Measurements from ENCODE around the gene CCDC142.

CCDC142 gene

DNA sequence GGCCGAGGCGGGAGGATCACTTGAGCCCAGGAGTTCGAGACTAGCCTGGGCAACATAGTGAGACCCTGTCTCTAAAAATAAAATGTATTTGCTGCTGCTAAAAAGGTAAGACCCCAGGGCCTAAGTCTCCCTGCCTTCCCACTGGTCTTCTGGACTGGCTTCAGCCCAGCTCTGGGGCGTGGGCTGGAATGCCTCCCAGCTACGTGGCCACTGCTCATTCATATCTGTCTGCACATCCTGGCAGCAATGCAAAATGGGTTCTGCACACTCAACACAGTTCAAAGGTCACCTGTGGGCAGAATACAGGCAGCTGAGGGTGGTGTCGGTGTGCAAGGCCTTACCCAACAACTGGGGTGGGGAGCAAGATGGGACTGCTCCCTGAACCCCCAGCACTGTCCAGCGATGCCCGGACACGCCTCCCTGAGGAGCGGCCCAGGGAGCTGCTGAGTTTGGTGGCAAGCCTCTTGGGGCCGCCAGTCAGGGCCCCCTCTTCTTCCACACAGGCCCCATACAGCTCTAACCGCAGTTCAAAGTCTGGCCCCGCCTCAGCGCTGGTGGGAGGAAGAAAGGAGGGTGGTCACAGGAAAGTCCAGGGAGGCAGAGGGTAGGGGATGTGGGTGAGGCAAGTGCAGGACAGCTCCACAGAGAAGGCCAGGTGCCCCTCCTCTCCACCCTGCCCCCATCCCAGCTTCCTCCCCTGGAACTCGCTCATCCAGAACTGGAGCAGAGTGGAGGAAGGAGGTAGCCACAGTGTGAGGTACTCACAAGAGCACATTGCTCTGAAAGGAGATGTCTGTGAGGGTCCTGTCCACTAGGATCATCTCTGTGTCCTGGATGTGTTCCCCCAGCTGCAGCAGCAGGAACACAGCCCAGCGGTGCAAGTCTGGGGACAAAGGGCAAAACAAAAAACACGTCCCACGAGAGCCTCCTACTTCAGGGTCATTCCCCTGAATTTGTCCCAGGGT is 53.0 kb downstream of the CCDC142 start:
- Histone ChIP-seq H3K36me3 (ENCODE audit: insufficient read depth, low read depth, low read length) (peaks cover 79% of the 10 kb centered on the region), H3K27ac (ENCODE audit: low read length) (no peak overlapping the region)

DNA sequence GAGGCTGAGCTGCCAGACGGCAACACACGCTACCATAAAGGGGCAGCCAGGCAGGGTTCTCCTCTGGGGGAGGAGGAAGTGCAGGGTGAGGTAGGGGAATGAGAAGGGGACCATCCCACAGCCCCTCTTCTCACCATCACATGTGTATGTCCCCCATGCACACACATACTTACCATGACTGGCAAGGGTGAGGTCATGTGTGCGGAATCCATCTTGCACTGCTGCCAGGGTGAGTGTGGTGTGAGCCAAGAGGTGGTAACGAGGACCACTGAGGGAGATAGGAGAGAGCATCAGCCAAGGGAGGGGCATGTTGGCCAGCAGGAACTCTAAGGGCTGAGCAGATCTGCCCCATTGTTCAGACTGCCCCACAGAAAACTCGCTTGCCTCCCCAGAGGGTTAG is 54.1 kb downstream of the CCDC142 start:
- Histone ChIP-seq H3K9me3 (ENCODE audit: insufficient read depth, low read depth, low read length) (no peaks in the 10 kb centered on the region), H3K27me3 (ENCODE audit: insufficient read depth, low read length) (peaks cover 2% of the 10 kb centered on the region; the same call in 1 of the 2 replicates), H3K4me1 (ENCODE audit: insufficient read depth, low read length) (no peaks in the 10 kb centered on the region), H3K36me3 (ENCODE audit: insufficient read depth, low read depth, low read length) (peaks cover 80% of the 10 kb centered on the region), H3K9ac (ENCODE audit: low read depth, low read length) (no peak overlapping the region), H3K27ac (ENCODE audit: low read length) (no peak overlapping the region), H3K4me3 (ENCODE audit: low read length) (no peak overlapping the region)

More for the DNA sequence above, 53.0 kb downstream of the CCDC142 start:
- no peaks in the 10 kb centered on the region for H3K4me1 ChIP-seq (ENCODE audit: insufficient read depth, low read length)
- H3K9ac ChIP-seq (ENCODE audit: low read depth, low read length): no peak overlapping the region
- no peaks in the 10 kb centered on the region for H3K9me3 ChIP-seq (ENCODE audit: insufficient read depth, low read depth, low read length)
- no peak overlapping the region for H3K4me3 ChIP-seq (ENCODE audit: low read length)
- no peaks in the 10 kb centered on the region for H3K27me3 ChIP-seq (ENCODE audit: insufficient read depth, low read length)

DNA sequence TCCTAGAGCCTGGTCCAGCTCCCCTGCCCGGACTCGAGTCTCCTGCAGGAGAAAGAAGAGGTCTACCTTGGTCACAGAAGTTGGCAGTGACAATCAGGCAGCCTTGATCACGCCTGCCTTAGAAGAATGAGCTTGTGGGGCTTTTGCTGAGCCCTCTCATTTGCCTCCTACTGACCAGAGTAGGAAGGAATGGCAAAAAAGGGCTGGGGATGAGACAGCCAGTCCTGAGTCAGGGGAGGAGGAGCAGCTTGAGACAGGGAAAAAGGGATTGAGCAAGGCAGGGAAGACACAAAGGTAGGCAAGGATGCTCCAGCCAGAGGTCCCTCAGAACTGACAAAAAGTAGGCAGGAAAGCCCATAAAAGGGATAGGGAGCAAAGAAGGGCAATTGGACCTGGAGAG is 55.2 kb downstream of the CCDC142 start:
- Histone ChIP-seq H3K4me1 (ENCODE audit: insufficient read depth, low read length) (no peaks in the 10 kb centered on the region), H3K9ac (ENCODE audit: low read depth, low read length) (no peak overlapping the region), H3K27me3 (ENCODE audit: insufficient read depth, low read length) (peaks cover 13% of the 10 kb centered on the region), H3K36me3 (ENCODE audit: insufficient read depth, low read depth, low read length) (peaks cover 78% of the 10 kb centered on the region), H3K4me3 (ENCODE audit: low read length) (no peak overlapping the region), H3K9me3 (ENCODE audit: insufficient read depth, low read depth, low read length) (no peaks in the 10 kb centered on the region), H3K27ac (ENCODE audit: low read length) (no peak overlapping the region)

DNA sequence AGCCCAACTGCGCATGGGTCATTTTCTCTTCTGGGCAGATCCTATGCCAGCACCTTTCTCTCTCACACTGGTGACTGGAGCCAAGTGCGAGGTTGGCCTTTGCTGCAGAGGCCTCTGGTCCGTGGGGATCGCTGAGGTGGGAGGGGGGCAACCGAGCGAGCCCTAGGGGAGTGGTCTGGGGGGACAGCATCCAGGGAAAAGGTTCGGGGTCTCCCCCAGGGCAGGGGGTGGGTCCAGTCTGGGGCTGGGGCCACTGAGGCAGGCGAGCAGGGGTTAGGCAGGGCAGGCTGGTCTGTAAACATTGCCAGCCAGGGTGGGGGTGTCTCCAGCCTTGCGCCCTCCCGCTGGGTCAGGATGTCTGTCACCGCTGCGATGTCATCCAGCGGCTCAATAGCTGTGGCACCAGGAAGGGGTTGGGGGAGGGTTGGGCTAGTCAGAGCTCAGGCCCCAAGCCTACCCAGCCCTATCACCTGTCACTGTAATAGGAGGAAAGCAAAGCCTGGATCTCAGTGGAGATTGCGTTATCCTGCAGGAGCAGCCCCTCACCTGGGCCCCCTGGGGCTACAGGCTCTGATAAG is 56.5 kb downstream of the CCDC142 start:
- no peaks in the 10 kb centered on the region for H3K4me1 ChIP-seq (ENCODE audit: insufficient read depth, low read length)

DNA sequence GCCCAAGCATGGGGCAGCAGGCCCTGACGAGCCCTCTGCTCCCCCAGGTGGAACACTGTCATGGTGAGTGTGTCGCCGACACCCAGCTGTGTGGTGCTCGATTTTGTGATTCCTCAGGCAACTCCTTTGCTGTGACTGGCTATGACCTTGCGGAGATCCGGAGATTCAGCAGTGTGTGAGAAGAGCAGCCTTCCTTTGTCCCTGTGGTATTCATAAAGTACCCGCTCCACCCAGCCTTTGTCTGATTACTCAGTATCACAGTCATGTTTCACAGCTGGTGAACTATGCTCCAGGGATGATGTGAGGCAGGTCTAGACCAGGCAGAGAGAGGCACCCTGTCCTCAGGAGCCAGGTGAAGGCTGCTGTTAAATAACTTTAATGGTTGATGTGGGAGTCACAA is 57.3 kb downstream of the CCDC142 start:
- no peak overlapping the region for H3K27ac ChIP-seq (ENCODE audit: low read length)
- peaks cover 58% of the 10 kb centered on the region for H3K36me3 ChIP-seq (ENCODE audit: insufficient read depth, low read depth, low read length)

More for the DNA sequence above, 56.5 kb downstream of the CCDC142 start:
- Histone ChIP-seq H3K4me3 (ENCODE audit: low read length) (no peak overlapping the region), H3K9ac (ENCODE audit: low read depth, low read length) (no peak overlapping the region), H3K36me3 (ENCODE audit: insufficient read depth, low read depth, low read length) (peaks cover 66% of the 10 kb centered on the region), H3K27ac (ENCODE audit: low read length) (no peak overlapping the region), H3K27me3 (ENCODE audit: insufficient read depth, low read length) (peaks cover 17% of the 10 kb centered on the region), H3K9me3 (ENCODE audit: insufficient read depth, low read depth, low read length) (no peaks in the 10 kb centered on the region)

DNA sequence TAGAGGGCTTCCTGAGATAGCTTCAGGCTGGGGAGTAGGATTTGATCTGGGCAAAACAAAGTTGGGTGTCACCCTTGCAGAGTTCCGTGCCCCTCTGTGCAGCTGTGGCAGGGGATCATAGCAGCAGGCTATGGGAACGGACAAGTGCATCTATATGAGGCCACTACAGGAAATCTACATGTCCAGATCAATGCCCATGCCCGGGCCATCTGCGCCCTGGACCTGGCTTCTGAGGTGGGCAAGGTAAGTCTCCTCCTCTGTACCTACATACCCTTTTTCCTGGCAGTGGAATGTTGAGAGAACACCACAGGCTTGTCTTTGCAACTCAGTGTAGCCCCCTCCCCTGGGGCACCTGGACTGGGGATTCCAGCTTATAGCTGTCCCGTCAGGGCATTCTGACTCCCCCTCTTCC is 57.8 kb downstream of the CCDC142 start:
- Histone ChIP-seq H3K27ac (ENCODE audit: low read length) (no peak overlapping the region), H3K36me3 (ENCODE audit: insufficient read depth, low read depth, low read length) (peaks cover 54% of the 10 kb centered on the region), H3K27me3 (ENCODE audit: insufficient read depth, low read length) (peaks cover 28% of the 10 kb centered on the region), H3K4me1 (ENCODE audit: insufficient read depth, low read length) (no peaks in the 10 kb centered on the region), H3K4me3 (ENCODE audit: low read length) (no peak overlapping the region), H3K9ac (ENCODE audit: low read depth, low read length) (no peak overlapping the region), H3K9me3 (ENCODE audit: insufficient read depth, low read depth, low read length) (no peaks in the 10 kb centered on the region)

More for the DNA sequence above, 57.3 kb downstream of the CCDC142 start:
- Histone ChIP-seq H3K9me3 (ENCODE audit: insufficient read depth, low read depth, low read length) (no peaks in the 10 kb centered on the region), H3K4me1 (ENCODE audit: insufficient read depth, low read length) (no peaks in the 10 kb centered on the region), H3K27me3 (ENCODE audit: insufficient read depth, low read length) (peaks cover 23% of the 10 kb centered on the region), H3K4me3 (ENCODE audit: low read length) (no peak overlapping the region), H3K9ac (ENCODE audit: low read depth, low read length) (no peak overlapping the region)

DNA sequence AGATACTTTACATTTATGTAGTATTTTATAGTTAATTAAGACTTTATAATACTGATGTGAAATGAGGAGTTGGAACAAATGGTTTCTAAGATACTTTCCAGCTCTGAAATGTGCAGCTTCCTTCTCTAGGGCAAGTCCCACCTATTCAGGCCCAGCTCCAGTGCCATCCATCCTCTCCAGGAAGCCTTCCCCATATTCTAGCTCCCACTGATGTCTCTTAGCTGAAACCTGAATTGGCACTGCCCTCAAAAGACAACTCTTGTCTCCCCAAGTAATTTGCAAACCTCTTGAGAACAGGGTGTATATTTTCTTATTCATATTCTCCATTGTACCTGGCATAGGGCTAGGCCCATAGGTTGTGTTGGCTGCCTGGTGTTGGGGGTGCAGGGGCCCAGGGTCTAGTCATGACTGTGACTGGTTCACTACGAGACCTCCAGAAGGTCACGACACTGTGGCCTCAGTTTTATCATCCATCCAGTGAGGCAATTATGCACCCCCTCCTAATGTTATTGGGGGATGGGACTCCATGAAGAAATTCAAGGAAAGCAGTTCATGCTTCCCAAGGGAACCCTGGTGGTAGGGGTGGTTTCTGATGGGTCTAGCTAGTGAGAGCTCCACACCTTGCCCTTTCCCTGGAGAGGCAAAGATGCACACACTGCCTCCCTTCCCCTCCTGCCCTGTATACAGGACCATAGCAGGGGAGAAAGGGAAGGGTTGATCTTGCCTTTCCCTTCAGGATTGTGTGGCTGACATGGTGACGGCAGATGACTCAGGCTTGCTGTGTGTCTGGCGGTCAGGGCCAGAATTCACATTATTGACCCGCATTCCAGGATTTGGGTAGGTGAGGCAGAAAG is 58.4 kb downstream of the CCDC142 start:
- H3K4me3 ChIP-seq (ENCODE audit: low read length): no peak overlapping the region
- H3K9me3 ChIP-seq (ENCODE audit: insufficient read depth, low read depth, low read length): no peaks in the 10 kb centered on the region
- H3K36me3 ChIP-seq (ENCODE audit: insufficient read depth, low read depth, low read length): peaks cover 47% of the 10 kb centered on the region
- no peaks in the 10 kb centered on the region for H3K4me1 ChIP-seq (ENCODE audit: insufficient read depth, low read length)
- no peak overlapping the region for H3K27ac ChIP-seq (ENCODE audit: low read length)
- peaks cover 31% of the 10 kb centered on the region for H3K27me3 ChIP-seq (ENCODE audit: insufficient read depth, low read length)
- no peak overlapping the region for H3K9ac ChIP-seq (ENCODE audit: low read depth, low read length)
